Measurements from ENCODE around the gene PHF21B. TPM values are rescaled to one million over a fixed set of nuclear protein-coding genes. Genes with fewer than 3 reads are reported as not detected.

PHF21B gene
- total and polyA plus RNA-seq, 2 donors (not counting 3 experiments of a cell fraction or from before 2014, with no cell fraction given) = not detected

DNA sequence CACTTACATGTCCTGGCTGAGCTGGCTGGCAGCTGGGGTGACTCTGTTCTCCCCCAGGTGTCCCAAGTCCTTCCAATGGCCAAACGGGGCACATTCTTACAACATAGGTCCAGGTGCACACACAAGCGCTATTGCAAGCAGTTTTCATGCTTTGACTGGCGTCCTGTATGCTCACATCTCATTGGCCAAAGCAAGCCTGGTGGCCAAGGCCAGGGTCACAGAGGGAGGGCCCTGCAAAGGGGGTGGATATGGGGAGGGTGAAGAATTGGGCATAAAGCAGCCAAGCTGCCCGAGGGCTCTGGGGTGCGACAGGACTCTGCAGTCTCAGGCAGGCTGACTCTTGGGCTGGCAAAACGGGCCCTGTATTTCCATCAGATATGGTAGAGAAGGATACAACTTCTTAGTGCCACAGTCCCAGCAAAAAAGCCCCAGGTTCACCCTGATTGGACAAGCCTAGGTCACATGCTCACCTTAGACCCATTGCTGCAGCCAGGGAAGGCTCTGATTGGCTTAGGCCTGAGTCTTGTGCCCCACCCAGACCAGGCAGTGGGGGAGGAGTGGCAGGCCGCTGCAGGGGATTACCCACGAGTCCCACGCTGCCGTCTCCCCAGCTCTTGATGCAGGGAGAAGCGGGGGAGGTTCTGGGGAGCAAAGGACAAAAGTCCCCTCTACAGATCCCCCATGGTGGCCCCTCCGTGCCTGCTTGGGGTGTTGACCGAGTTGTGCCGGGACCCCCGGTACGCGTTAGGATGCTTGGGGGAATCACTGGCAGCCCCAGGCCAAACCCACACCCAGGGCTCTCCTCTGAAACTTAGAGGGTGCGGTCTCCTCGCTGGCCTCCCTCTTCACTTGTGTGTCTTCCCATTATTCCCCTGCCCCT is 146.6 kb downstream of the PHF21B start:
- H3K9ac ChIP-seq (replicated peaks; ENCODE audit: extremely low read depth, insufficient read depth, low read length) = no peak overlapping the region
- no peak overlapping the region for H2AFZ ChIP-seq (ENCODE audit: low read depth, low read length)
- H3K4me2 ChIP-seq (ENCODE audit: insufficient read depth, low read length) = no peak overlapping the region
- no peak for FAIRE-seq
- no peaks in the 10 kb centered on the region for H3K4me1 ChIP-seq (ENCODE audit: control insufficient read depth, extremely low read depth, insufficient read depth, low read length)
- DNase-seq (ENCODE audit: low read depth, low spot score) = no peak
- H3K27ac ChIP-seq (ENCODE audit: insufficient read depth, low read depth, low read length) = no peak overlapping the region
- intact Hi-C loops (cut with micrococcal nuclease) (no loop called here), dilution Hi-C loops (cut with MboI; ENCODE audit: extremely low pct_ligation_motif_present, low sequenced_read_pairs) (no loop called here)
- H3K36me3 ChIP-seq (ENCODE audit: control insufficient read depth in 2 of 2, extremely low read depth in 1 of 2, insufficient read depth in 2 of 2, low read length in 2 of 2) = no peaks in the 10 kb centered on the region
- CTCF ChIA-PET = no interaction called here
- no peak overlapping the region for H3K4me3 ChIP-seq (replicated peaks in 1 of 3; ENCODE audit: insufficient read depth in 1 of 3, low read depth in 1 of 3, low read length in 3 of 3)
- POLR2A ChIA-PET = no interaction called here
- no TSS peak for BruUV-seq (replicated peaks)
- no peaks in the 10 kb centered on the region for H3K9me1 ChIP-seq (replicated peaks; ENCODE audit: control insufficient read depth, extremely low read depth, insufficient read depth, low read length)
- H3K9me3 ChIP-seq (replicated peaks; ENCODE audit: control insufficient read depth, insufficient read depth, low read length) = peaks cover 3% of the 10 kb centered on the region
- H3K79me2 ChIP-seq (ENCODE audit: control insufficient read depth, insufficient read depth, low read length) = no peaks in the 10 kb centered on the region
- no peaks in the 10 kb centered on the region for H4K20me1 ChIP-seq (replicated peaks; ENCODE audit: control insufficient read depth, extremely low read depth, insufficient read depth, low read length)
- TF ChIP-seq GATA2 (IDR thresholded peaks at IDR 0.05; ENCODE audit: insufficient read depth, insufficient read length, low read depth, low read length) = no peak
- TF ChIP-seq JUN (IDR thresholded peaks at IDR 0.05; ENCODE audit: borderline replicate concordance, insufficient read depth, insufficient read length, low read depth) = no peak
- TF ChIP-seq, protein P1, sequence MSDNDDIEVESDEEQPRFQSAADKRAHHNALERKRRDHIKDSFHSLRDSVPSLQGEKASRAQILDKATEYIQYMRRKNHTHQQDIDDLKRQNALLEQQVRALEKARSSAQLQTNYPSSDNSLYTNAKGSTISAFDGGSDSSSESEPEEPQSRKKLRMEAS (IDR thresholded peaks at IDR 0.05; ENCODE audit: insufficient read depth, insufficient read length) = no peak
- TF ChIP-seq FOS (IDR thresholded peaks at IDR 0.05; ENCODE audit: borderline replicate concordance, insufficient read depth, low read length) = no peak
- no peak for TF ChIP-seq POLR2A (IDR thresholded peaks at IDR 0.05; ENCODE audit: low read depth, low read length)
- no peak for TF ChIP-seq EZH2 (IDR thresholded peaks at IDR 0.05; ENCODE audit: borderline replicate concordance, low read depth, low read length, severe bottlenecking)
- no peak for TF ChIP-seq POLR2AphosphoS5 (IDR thresholded peaks at IDR 0.05; ENCODE audit: insufficient read depth, low read depth, low read length)
- TF ChIP-seq MYC (IDR thresholded peaks at IDR 0.05; ENCODE audit: low read depth, low read length) = no peak
- TF ChIP-seq, protein P2, sequence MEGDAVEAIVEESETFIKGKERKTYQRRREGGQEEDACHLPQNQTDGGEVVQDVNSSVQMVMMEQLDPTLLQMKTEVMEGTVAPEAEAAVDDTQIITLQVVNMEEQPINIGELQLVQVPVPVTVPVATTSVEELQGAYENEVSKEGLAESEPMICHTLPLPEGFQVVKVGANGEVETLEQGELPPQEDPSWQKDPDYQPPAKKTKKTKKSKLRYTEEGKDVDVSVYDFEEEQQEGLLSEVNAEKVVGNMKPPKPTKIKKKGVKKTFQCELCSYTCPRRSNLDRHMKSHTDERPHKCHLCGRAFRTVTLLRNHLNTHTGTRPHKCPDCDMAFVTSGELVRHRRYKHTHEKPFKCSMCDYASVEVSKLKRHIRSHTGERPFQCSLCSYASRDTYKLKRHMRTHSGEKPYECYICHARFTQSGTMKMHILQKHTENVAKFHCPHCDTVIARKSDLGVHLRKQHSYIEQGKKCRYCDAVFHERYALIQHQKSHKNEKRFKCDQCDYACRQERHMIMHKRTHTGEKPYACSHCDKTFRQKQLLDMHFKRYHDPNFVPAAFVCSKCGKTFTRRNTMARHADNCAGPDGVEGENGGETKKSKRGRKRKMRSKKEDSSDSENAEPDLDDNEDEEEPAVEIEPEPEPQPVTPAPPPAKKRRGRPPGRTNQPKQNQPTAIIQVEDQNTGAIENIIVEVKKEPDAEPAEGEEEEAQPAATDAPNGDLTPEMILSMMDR (IDR thresholded peaks at IDR 0.05; ENCODE audit: extremely low read depth in 1 of 2, insufficient read depth in 1 of 2, low read depth in 1 of 2, low read length in 2 of 2) = no peak
- H3K27me3 ChIP-seq (ENCODE audit: control insufficient read depth in 2 of 2, insufficient read depth in 2 of 2, low read length in 2 of 2) = no peaks in the 10 kb centered on the region
